Measurements from ENCODE around the gene ZSCAN26. TPM values are rescaled to one million over a fixed set of nuclear protein-coding genes. Genes with fewer than 3 reads are reported as not detected.

Gene ZSCAN26
- total and polyA plus RNA-seq, 2 of the 4 experiments (the other 2 are of a cell fraction): 13.1 to 42.1 TPM

DNA sequence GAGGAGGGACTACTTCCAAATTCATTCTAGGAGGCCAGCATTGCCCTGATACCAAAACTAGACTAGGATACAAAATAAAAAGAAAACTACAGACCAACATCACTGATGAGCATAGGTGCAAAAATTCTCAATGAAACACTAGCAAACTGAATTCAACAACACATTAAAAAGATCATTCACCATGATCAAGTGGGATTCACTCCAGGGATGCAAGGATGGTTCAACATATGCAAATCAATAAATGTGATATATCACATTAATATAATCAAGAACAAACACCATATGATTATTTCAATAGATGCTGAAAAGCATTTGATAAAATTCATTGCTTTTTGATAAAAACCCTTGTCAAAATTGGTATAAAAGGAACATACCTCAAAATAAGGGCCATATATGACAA lies 24.6 kb downstream of the ZSCAN26 start:
- Histone ChIP-seq H3K56ac (ENCODE audit: extremely low read depth, insufficient read depth, low read length) (no peak overlapping the region), H3K9ac (ENCODE audit: low read depth, low read length) (no peak overlapping the region), H3K4ac (ENCODE audit: low read depth, low read length) (no peak overlapping the region), H3K4me1 (ENCODE audit: control insufficient read depth, insufficient read depth, low read length) (no peaks in the 10 kb centered on the region), H4K8ac (ENCODE audit: low read depth in 2 of 2, low read length in 2 of 2) (no peak overlapping the region), H3K18ac (ENCODE audit: low read depth, low read length) (no peak overlapping the region), H4K5ac (ENCODE audit: low read depth, low read length) (no peak overlapping the region), H2AK9ac (replicated peaks; ENCODE audit: low read depth, low read length, poor library complexity) (no peak overlapping the region), H2BK20ac (ENCODE audit: low read depth, low read length) (no peak overlapping the region), H3K36me3 (ENCODE audit: control insufficient read depth, insufficient read depth, low read length) (peaks cover 14% of the 10 kb centered on the region), H4K91ac (ENCODE audit: insufficient read depth, low read depth, low read length) (no peak overlapping the region), H3K27me3 (ENCODE audit: control insufficient read depth, insufficient read depth, low read length) (no peaks in the 10 kb centered on the region), H4K20me1 (ENCODE audit: insufficient read depth, low read length) (no peaks in the 10 kb centered on the region), H2BK120ac (ENCODE audit: low read depth, low read length) (no peak overlapping the region), H3K27ac (ENCODE audit: insufficient read depth, low read length) (no peak overlapping the region), H3K23ac (ENCODE audit: low read depth, low read length) (no peak overlapping the region), H3K14ac (replicated peaks; ENCODE audit: low read depth, low read length) (no peak overlapping the region), H3K4me3 (ENCODE audit: insufficient read depth, low read depth, low read length) (no peak overlapping the region), H2BK5ac (ENCODE audit: low read depth, low read length, poor library complexity, severe bottlenecking) (no peak overlapping the region), H3K9me1 (ENCODE audit: insufficient read depth, low read length) (no peaks in the 10 kb centered on the region), H3K9me3 (ENCODE audit: control insufficient read depth, insufficient read depth, low read length) (no peaks in the 10 kb centered on the region), H2AK5ac (ENCODE audit: low read depth, low read length) (no peak overlapping the region), H3K4me2 (ENCODE audit: low read depth, low read length) (no peak overlapping the region), H3K79me1 (ENCODE audit: low read depth in 1 of 2, low read length in 2 of 2) (no peaks in the 10 kb centered on the region), H2AFZ (replicated peaks; ENCODE audit: low read length, poor library complexity) (no peak overlapping the region), H2BK15ac (ENCODE audit: low read depth, low read length) (no peak overlapping the region)
- CTCF ChIA-PET: no interaction called here
- dilution Hi-C loops (cut with HindIII; ENCODE audit: low sequenced_read_pairs, unreplicated experiment): no loop called here
- POLR2A ChIA-PET (ENCODE audit: unreplicated experiment): no interaction called here
- TF ChIP-seq, protein P1, sequence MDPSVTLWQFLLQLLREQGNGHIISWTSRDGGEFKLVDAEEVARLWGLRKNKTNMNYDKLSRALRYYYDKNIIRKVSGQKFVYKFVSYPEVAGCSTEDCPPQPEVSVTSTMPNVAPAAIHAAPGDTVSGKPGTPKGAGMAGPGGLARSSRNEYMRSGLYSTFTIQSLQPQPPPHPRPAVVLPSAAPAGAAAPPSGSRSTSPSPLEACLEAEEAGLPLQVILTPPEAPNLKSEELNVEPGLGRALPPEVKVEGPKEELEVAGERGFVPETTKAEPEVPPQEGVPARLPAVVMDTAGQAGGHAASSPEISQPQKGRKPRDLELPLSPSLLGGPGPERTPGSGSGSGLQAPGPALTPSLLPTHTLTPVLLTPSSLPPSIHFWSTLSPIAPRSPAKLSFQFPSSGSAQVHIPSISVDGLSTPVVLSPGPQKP (IDR thresholded peaks at IDR 0.05; ENCODE audit: borderline replicate concordance, low read depth, low read length): no peak
- TF ChIP-seq MXI1 (IDR thresholded peaks at IDR 0.05; ENCODE audit: borderline replicate concordance, low read depth, low read length) (no peak), RFX5 (IDR thresholded peaks at IDR 0.05; ENCODE audit: low read depth, low read length) (no peak), NFE2L2 (IDR thresholded peaks at IDR 0.05; ENCODE audit: low read depth, low read length) (no peak), RCOR1 (IDR thresholded peaks at IDR 0.05; ENCODE audit: insufficient replicate concordance, low read length) (no peak), MAFK (IDR thresholded peaks at IDR 0.05; ENCODE audit: low read depth, low read length) (no peak), FOS (IDR thresholded peaks at IDR 0.05; ENCODE audit: low read depth, low read length) (no peak), RAD21 (IDR thresholded peaks at IDR 0.05; ENCODE audit: low read length) (no peak), CEBPB (IDR thresholded peaks at IDR 0.05; ENCODE audit: low read depth, low read length) (no peak)
- in situ Hi-C loops (cut with MboI; ENCODE audit: low sequenced_read_pairs): no loop called here
- intact Hi-C loops (cut with micrococcal nuclease): no loop called here
- ATAC-seq (ENCODE audit: low read depth): no peak
- no peak for DNase-seq
- no TSS peak for BruUV-seq (replicated peaks)

All from IMR-90 (cell line).